HK-2 (cell line): ENCODE results near the gene PTPRF.

Experiments
- DNase-seq: peaks from one replicate; pipeline ENCODE4 v3.0.0-alpha.2; 2018; ENCODE audit not compliant: unreplicated experiment

The PTPRF gene

DNA sequence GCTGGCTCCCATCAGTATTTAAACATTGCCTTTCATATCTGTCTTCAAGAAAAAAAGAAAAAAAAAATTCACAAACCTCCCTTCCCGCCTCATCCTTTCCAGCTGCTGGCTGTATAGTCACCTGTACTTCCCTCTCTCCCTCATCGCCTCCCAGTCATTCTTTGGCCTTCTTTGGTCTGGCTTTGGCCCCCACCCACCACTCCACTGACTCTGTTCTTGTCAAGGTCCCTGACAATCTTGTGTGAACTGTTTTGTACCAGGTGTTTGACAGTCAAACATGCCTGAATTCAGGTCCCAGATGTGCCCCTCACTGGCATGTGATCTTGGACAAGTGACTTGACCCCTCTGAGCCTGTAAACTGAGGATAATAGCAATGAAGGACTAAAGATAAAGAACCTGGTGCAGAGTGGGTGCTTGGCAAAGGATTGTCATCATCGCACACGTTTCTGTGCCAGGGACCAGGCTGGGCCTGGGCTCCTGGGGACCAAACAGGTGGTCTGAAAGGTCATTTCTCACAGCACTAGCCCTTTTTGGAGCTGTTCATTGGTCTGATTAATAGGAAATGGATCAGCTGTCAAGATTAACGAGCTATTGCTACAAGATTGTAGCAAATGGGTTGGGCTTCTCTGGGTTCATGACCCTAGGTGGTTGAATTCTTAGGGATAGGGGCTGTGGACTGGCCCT is 21.5 kb downstream of the PTPRF start:
- no peak for DNase-seq

DNA sequence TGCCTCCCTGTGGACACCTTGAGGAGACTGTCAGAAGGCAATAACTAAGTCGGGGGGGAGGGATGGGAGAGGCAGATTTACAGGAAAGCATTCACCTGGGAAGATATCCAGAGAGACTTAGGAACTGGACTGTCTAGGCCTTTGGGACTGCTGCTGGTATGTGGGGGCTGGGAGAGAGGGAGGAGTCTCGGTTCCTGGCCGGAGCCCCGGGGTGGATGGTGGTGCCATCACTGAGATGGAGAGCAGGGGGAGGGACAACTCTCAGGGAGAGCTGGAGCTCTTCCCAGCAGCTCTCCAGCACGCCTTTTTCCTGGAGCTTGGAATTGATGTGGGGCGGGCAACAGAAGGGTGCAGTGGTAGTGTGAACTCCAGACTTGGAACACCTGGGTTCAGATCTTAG is 22.1 kb downstream of the PTPRF start:
- no peak for DNase-seq

DNA sequence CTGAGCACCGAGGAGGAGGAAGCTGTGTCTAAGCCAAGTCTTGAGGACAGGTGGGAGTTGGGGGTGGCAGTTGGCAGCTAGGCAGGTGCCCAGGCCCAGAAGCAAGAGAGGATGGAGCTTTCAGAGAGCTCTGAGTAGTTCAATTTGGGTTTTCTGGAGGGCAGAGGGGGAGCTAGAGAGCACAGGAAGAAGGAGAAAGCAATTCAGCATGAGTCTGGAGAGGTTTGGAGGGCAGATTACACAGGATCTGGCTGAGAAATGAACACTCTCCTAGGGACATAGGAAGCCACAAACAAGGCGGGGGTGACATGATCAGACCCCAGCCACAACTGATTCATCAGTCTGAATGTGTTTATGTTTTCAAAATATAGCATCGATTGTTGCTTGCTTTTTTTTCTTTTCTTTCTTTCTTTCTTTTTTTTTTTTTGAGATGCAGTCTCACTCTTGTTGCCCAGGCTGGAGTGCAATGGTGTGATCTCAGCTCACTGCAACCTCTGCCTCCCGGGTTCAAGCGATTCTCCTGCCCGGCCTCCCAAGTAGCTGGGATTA is 23.8 kb downstream of the PTPRF start:
- no peak for DNase-seq

DNA sequence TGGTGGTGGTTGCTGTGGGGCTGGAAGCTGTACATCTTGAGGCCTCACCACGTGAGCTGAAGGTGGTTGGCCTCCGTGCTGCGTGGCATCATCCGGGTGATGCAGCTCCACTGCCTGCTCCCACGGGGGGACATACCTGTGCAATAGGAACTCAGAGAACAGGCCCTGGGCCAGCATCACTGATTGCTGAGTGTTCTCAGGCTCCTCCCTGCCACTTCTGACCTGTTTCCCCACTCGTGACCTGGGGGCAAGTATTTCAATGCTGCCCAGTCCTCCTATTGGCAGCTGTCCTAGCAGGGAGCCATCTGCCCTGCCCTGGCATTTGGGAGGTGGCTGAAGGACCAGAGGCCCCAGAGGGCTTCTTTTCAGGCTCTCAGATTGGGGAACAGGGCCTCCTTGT is 26.1 kb downstream of the PTPRF start:
- no peak for DNase-seq

DNA sequence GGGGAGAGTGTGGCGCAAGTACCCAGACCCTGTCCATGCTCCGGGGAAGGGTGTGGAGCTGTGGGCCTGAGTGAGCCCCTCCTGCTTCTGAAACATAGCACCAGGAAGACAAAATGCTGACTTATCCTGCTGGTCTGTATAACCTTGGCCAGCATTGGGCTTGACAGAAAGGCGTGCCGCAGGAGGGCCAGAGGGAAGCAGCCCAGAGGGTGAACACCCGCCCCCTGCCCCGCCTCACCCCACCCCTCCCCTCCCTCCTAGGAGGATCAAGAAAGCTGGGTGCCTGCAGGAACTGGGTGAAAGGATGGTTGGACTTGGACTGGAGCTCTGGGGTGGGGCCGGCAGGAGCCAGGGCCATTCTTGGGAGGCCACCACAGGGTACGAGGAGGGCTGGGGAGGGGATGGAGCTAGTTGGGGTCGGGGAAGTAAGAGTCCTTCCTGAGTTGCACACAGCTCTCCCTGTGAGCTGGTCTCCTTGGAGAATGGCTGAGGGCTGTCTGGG is 27.1 kb downstream of the PTPRF start:
- DNase-seq, result no peak

DNA sequence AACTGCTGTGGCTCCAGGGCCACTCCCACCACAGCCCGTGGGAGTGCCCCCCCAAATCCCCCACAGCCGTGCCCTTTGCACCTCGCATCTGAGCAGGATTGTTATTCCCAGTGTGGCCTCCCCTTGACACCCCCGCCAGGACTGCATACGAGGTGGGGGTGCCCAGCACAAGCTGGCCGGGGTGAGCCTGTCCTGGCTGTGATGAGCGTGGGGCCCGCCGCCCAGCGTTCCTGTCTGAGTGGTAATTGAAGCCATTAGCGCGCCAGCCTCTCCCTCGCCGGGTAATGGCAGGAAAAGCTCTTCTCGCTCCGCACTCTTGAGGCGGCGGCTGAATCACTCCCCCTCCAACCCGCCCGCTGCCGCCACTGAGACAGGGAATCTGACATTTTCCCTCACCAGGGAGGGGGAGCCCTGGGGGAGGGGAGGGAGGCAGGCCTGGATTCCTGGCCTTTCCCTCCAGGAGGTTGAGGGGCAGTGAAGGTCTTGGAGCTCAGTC is 27.7 kb downstream of the PTPRF start:
- DNase-seq, result no peak

DNA sequence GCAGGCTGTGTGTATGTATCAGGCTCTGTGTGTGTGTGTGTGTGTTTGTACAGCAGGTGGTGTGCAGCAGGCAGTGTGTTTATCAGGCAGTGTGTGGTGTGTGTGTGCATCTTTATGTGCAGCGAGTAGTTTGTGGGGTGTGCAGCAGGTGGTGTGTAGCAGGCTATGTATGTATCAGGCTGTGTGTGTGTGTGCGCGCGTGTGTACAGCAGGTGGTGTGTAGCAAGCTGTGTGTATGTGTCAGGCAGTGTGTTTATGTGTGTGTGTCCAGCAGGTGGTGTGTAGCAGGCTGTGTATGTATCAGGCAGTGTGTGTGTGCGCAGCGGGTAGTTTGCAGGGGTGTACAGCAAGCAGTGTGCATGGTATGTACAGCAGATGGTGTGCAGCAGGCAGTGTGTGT is 29.0 kb downstream of the PTPRF start:
- no peak for DNase-seq

DNA sequence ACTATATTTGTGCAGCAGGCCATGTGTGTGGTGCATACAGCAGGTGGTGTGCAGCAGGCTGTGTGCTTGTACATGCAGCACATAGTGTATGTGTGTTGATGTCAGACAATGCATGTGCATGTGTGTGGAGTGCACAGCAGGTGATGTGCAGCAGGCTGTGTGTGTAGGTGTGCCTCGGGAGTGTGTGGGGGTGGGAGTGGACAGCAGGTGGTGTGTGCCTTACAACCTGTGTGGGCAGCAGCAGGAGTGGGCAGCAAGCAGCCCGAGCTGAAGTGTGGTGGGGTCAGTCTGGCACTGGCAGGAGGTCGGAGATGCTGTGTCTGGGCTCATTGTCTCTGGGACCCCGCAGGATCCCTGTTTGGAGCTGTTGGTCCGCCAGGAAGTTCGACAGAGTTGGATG is 29.6 kb downstream of the PTPRF start:
- no peak for DNase-seq

DNA sequence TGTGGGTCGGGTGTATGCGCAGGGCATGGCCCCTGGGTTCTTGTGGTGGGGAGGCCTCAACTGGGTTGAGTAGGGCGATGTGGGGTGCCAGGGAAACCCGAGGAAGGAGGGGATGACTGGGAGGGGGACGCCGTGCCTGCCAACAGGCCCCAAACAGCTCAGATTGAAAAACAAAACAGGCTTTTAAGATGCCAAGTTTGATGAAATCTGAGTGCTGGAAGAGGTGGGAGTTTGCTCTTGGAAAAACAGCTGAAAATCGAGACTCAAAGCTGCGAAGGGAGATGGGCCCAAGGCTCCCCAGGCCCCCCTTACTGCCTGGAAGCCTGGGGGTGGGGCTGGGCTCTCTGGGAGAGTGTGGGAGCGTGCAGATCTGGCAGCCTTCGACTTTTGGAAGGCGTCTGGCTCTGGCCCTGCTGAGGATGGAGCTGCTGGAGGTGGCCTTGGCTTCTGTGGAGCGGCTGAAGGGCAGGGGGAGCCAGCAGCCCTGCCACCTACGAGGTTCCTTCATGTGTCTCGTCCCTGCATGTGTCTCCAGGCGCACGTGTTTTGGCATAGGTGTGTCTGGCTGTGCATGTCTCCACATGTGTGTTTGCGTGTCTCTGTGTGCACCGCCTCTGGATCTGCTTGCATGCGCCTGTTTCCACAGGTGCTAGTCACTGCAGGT is 33.3 kb downstream of the PTPRF start:
- DNase-seq, result no peak

DNA sequence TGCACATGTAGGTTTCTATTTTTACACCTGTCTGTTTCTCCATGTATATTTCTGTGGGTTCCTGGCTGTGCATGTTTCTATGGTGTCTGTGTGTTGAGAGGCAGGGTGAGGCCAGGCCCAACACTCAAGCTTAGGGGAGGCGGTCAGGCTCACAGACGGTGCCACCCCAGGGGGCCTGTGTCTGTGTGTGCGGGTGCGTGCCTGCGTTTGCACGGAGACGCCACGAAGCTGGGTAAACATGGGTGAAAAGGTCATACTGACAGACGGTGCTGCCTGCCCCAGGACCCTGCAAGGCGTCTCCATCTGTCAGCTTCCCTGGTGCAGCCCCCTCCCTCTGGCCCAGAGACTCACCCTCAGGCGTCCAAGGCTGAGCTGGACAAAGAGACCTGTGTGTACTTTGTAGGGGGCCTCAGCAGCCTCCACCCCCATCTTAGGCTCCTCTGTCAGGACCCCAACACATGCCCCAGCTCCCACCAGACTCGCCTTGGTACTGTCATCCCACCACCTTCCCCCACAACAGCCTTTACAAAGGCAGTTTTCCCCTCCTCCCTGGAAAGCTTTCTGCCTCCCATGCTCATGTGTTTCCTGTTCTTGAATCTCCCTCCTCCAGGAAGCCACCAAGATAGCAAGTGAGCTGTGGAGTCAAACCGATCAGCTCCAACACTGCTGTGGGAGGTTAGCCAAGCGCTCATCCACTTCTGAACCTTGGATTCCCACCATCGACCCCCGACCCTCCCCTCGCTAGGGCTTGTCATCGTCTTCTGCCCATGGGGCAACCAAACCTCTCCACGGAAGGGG is 34.1 kb downstream of the PTPRF start:
- no peak for DNase-seq

DNA sequence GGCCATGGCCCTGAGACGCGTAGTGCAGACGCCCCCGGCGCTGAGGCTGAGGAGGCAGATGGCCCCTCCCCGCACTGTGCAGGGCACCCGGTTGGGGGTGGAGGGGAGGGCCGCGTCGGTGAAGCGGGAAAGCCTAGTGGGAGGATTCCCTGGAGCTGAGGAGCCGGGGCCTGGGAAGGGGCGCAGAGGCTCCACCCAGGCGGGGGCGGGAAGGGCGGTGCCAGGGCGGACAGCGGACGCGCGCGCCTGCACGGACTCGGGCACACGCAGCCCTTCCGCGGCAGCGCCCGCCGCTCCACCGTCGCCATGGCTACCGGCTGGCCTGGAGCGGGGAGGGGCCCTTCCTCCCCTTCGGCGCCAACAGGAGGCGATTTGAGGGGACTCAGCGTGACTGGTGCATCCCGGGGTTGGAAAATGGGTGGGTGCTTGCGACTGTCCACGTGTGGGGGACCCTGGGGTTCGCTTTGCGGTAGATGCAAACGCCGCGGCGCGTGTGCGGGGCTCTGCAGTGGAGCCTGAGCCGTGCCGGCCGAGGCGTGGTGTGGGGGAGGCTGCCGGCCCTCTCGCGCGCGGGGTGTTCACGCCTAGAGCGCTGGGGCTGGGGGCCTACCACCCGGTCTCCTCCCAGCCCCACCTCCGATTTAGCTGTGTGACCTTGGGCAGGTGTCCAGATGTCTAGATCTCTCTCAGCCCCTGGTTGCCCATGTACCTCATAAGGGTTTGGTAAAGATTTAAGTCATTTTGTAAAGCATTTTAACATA is 35.1 kb downstream of the PTPRF start:
- DNase-seq, result no peak

DNA sequence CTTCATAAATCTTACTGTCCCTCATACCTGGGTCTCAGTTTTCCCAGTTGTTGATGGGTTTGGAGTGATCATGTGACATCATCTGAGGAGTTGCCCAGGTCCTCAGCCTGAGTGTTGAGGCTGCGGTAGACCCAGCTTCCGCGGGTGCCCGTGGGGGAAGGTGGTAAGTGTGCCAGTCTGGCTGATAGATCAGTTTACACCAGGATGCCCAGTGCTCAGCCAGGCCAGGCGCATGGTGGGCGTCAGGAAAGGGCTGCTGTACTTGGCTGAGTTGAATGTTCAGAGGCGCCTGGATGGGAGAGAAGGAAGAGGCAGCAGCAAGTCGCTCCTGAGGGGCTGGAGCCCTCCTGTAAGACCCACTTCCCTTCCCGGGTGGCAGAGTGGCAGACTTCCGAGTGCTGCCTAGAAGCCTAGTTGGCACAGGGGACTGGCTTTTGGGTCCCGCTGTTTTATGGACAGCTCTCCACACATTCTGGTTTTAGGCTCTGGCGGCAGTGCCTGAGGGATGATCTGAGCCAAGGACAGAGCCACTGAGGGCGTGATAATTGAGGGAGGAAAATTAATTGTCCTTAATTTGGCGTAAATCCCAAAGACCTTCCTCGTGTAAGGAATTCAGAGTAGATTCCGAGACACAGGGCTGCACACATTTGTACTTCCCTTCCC is 35.8 kb downstream of the PTPRF start:
- DNase-seq, result no peak

DNA sequence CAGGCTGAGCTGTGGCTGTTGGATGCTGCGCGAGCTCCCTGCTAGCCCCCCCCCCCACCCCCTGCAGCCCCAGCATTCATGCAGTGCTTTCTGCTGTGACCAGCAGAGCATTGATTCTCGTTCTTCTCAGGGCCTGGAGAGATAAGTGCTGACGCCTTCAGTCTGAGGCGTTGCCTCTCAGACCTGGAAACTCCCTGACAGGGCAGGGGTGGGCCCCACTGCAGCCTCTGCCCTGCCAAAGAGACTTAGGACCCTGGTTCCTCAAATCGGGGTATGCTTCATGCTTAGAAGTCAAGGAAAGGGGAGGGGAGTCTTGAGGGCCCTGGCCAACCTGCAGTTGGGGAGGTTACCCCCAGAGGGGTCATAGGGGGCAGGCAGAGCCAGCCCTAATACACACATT is 38.5 kb downstream of the PTPRF start:
- no peak for DNase-seq

DNA sequence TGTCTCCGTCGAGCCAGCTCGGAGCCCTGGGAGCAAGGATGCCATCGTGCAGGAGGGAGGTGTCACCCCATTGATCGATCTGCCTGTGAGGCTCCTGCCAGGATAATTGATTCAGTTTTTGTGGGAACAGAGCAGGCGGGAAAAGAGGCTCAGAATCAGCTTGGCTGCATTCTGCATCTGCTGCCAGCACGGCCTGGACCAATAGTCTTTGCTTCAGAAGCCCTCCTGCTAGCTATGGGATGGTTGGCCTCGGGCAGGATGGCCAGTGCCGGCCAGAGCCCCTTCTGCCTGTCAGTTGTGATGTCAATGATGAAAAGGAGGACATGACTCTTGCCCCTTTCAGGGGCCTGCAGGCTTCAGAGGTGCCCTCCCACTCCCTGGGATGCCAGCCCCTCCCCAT is 39.6 kb downstream of the PTPRF start:
- DNase-seq, result no peak

DNA sequence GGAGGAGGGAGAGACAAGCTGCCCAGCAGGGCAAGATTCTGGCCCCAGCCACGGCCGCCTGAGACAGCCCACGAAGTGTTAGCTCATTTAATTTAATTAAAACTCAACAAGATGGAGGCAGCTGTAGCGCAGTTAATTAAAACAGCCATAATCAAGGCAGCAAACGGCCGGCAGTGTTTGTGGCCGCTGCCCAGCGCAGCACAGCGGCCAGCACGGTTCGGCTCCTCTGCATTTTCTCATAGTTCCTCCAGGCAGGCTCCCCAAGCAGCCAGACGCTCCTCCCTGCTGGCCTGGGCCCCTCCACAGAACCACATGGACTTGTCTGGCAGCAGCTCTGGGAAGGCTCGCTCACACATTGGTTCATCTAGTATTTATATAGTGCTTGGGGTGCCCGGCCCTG is 40.0 kb downstream of the PTPRF start:
- no peak for DNase-seq

DNA sequence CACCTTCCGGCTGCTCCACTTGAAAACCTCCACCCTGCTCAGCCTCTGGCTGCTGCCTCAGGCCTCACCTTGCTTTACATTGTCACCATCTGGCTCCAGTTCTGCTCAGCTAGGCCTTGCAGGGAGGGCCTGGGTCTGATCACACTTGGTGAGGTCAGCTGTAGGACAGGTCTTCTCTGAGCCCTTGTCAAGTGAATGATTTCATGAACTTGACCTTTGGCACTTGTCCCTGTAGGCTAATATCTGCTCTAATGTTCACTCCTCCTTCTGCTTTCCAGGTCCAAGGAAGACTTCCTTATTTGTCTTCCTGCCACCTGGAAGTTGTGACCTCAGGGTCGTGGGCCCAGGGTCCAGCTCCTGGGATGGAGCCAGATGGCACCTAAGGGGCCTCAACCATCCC is 41.4 kb downstream of the PTPRF start:
- DNase-seq, result no peak

DNA sequence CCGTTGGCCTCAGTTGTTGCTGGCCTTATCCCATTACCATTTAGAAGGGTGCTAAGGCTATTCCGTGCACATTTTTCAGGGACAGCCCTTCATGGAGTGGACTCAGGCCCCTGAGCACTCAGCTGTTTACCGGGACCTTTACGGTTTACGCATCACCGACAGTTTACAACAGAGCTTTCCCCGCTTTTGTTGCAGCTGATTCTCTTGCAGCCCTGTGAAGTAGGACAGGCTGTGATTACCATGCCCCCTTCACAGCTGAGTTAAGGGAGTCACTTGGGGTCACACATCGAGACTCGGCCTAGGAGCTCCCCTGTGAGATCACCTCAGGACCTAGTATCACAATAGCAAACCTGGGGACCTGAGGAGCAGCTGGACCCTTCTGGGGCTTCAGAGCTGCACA is 41.9 kb downstream of the PTPRF start:
- DNase-seq, result no peak

DNA sequence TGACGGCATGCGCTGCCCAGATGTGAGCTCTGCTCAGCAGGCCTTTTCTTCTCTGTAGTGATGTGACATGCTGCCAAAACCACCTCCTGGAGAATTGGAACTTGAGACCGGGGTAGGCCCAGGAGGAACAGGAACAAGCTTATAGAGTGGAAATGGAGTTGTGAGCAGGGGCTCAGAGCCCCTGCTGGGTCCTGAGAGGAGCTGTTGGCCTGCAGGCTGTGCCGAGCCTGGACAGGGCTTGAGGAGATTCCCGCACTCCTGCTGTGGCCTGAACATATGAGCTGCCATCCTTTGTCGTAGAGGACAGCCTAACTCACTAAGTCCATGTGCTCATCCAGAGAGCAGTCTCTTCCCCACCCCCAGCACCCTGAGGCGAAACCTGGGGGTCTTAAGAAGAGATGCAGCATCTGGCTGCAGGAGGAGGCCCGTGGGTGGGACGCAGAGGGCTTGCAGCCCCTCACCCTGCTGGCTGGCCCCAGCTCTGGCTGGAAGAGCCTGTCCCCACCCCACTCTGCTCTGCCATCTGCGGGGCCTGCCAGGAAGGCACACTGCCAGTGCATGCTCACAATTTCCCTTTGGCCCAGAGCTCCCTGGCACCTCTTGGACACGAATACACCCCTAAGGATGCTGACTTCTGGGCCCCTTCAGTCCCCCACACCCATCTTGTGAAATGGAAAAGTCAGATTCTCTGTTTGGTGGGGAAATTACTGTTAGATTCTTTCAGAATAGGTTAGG is 42.5 kb downstream of the PTPRF start:
- DNase-seq, result no peak

DNA sequence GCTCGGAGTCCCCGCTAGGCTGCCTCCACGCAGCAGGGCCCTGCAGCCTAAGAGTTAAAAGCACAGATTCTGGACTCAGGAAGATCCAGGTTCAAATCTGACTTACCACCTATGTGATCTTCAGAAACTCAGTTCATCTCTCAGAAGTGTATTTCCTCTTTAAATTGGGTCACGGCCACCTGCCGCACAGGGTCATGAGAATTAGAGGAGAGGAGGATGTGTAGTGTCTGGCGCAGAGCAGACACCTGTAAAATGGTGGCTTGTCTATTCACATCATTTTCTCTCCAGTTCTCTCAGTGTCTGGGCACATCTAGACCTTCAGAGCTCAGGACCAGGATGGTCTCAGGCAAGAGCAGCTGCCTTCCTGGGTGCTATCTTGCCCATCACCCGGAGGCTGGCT is 45.8 kb downstream of the PTPRF start:
- no peak for DNase-seq
